H1 (cell line): ENCODE results near the gene TYK2. TPM values are rescaled to one million over a fixed set of nuclear protein-coding genes. Genes with fewer than 3 reads are reported as not detected.

Experiments used
- CTCF ChIA-PET: fragments of 300-600 bp; sonication (Branson Sonifier 250); formaldehyde crosslinking; loops from one replicate; lab custom pipeline; 2021; ENCODE audit not compliant: partially characterized antibody; lab: Charles Lee
- POLR2A ChIA-PET: fragments of 300-600 bp; sonication (Branson Sonifier 250); formaldehyde crosslinking; loops from one replicate; lab custom pipeline; 2021; ENCODE audit warnings: inconsistent platforms; ENCODE audit not compliant: partially characterized antibody; lab: Charles Lee
- DNase-seq, 2 experiments: peaks; one replicate each; pipeline versions ENCODE4 v3.0.0 to v3.0.0-alpha.2; 2010 to 2022; ENCODE audit warnings: low spot score in 2 of 2, low read depth in 1 of 2, mixed read lengths in 1 of 2
- FAIRE-seq: peaks from 2 replicates; lab custom pipeline; 2011; peaks lifted over from hg19 to GRCh38; lab: Jason Lieb, UNC
- H2AFZ ChIP-seq: 2 replicates; pipeline ENCODE4 v1.8.1; 2012; ENCODE audit warnings: low read length, inconsistent platforms
- H2AK5ac ChIP-seq: 2 replicates; pipeline ENCODE4 v1.6.1; 2013; ENCODE audit warnings: low read depth, low read length
- H2BK120ac ChIP-seq: replicated peaks from 2 replicates; pipeline ENCODE3; 2013; ENCODE audit warnings: low read depth, low read length, inconsistent platforms
- H2BK12ac ChIP-seq: 2 replicates; pipeline ENCODE4 v1.6.1; 2013; ENCODE audit warnings: low read depth, low read length
- H2BK15ac ChIP-seq: 2 replicates; pipeline ENCODE4 v1.6.1; 2013; ENCODE audit warnings: low read length
- H2BK20ac ChIP-seq: 2 replicates; pipeline ENCODE4 v1.6.1; 2013; ENCODE audit warnings: low read length
- H2BK5ac ChIP-seq: 2 replicates; pipeline ENCODE4 v1.6.1; 2013; ENCODE audit warnings: low read depth, low read length
- H3K14ac ChIP-seq: 2 replicates; pipeline ENCODE4 v1.6.1; 2013; ENCODE audit warnings: inconsistent platforms; ENCODE audit not compliant: insufficient read length
- H3K18ac ChIP-seq: 2 replicates; pipeline ENCODE4 v1.6.1; 2013; ENCODE audit warnings: low read length; ENCODE audit errors: extremely low read depth
- H3K23ac ChIP-seq: 2 replicates; pipeline ENCODE4 v1.6.1; 2013; ENCODE audit warnings: inconsistent platforms; ENCODE audit not compliant: insufficient read length
- H3K23me2 ChIP-seq: 2 replicates; pipeline ENCODE4 v1.6.1; 2013; ENCODE audit warnings: low read depth, low read length
- H3K27ac ChIP-seq: 2 replicates; pipeline ENCODE4 v1.6.1; 2011; ENCODE audit warnings: low read depth, low read length, inconsistent platforms
- H3K27me3 ChIP-seq, 4 experiments: replicated peaks in 1 of 4; 1 replicate in 1 of 4; 2 replicates in 3 of 4; pipeline versions ENCODE4 v1.6.1 to v1.8.1; 2011 to 2013; ENCODE audit warnings: low read length in 3 of 4, mild to moderate bottlenecking in 3 of 4, inconsistent platforms in 2 of 4, mixed read lengths in 2 of 4, moderate library complexity in 1 of 4; ENCODE audit not compliant: control insufficient read depth in 3 of 4, insufficient read depth in 3 of 4; ENCODE audit errors: extremely low read depth in 1 of 4
- H3K36me3 ChIP-seq, 4 experiments: 2 replicates each; pipeline versions ENCODE4 v1.6.1 to v1.8.1; 2011 to 2013; ENCODE audit warnings: mild to moderate bottlenecking in 4 of 4, low read length in 3 of 4, moderate library complexity in 2 of 4, control low read depth in 1 of 4, inconsistent platforms in 1 of 4; ENCODE audit not compliant: insufficient read depth in 4 of 4, control insufficient read depth in 2 of 4
- H3K4ac ChIP-seq: replicated peaks from 2 replicates; pipeline ENCODE3; 2013; ENCODE audit warnings: low read length, low read depth, mixed read lengths, inconsistent platforms; ENCODE audit not compliant: insufficient read length
- H3K4me1 ChIP-seq, 4 experiments: replicated peaks in 1 of 4; 1 replicate in 1 of 4; 2 replicates in 3 of 4; pipeline versions ENCODE4 v1.6.1 to v1.8.1; 2011 to 2013; ENCODE audit warnings: low read length in 3 of 4, inconsistent platforms in 2 of 4, mixed read lengths in 1 of 4; ENCODE audit not compliant: insufficient read depth in 4 of 4, control insufficient read depth in 3 of 4
- H3K4me2 ChIP-seq, 2 experiments: 2 replicates each; pipeline versions ENCODE4 v1.6.1 to v1.8.1; 2011 to 2013; ENCODE audit warnings: low read depth in 2 of 2, low read length in 2 of 2, control low read depth in 1 of 2, inconsistent platforms in 1 of 2, mild to moderate bottlenecking in 1 of 2; ENCODE audit not compliant: insufficient read depth in 1 of 2
- H3K4me3 ChIP-seq, 4 experiments: fragments of 200-600, 300-600 bp in 1 of 4; sonication (generic), shearing (Covaris generic), sonication (Bioruptor Twin) in 1 of 4; 2 replicates each; pipeline versions ENCODE4 v1.5.1 to v1.8.1; 2011 to 2016; ENCODE audit warnings: low read length in 4 of 4, low read depth in 3 of 4, control low read depth in 2 of 4, inconsistent platforms in 2 of 4, mild to moderate bottlenecking in 2 of 4, mixed read lengths in 1 of 4, moderate library complexity in 1 of 4; ENCODE audit not compliant: insufficient read depth in 2 of 4; ENCODE audit errors: extremely low read depth in 1 of 4
- H3K56ac ChIP-seq: replicated peaks from 2 replicates; pipeline ENCODE3; 2013; ENCODE audit warnings: low read depth, mild to moderate bottlenecking, mixed read lengths, low read length, inconsistent platforms; ENCODE audit not compliant: insufficient read length
- H3K79me1 ChIP-seq: 2 replicates; pipeline ENCODE4 v1.6.1; 2013; ENCODE audit warnings: low read depth, low read length, control low read depth
- H3K79me2 ChIP-seq, 2 experiments: 2 replicates each; pipeline versions ENCODE4 v1.6.1 to v1.8.1; 2012 to 2013; ENCODE audit warnings: low read length in 2 of 2, mild to moderate bottlenecking in 2 of 2, inconsistent platforms in 1 of 2; ENCODE audit not compliant: insufficient read depth in 2 of 2, control insufficient read depth in 1 of 2
- H3K9ac ChIP-seq, 4 experiments: replicated peaks in 1 of 4; 1 replicate in 1 of 4; 2 replicates in 3 of 4; pipeline versions ENCODE4 v1.6.1 to v1.8.1; 2011 to 2013; ENCODE audit warnings: low read depth in 3 of 4, low read length in 3 of 4, control low read depth in 2 of 4, mild to moderate bottlenecking in 2 of 4, moderate library complexity in 2 of 4, inconsistent platforms in 1 of 4; ENCODE audit errors: extremely low read depth in 1 of 4
- H3K9me3 ChIP-seq, 2 experiments: 2 replicates each; pipeline versions ENCODE4 v1.6.1 to v1.8.1; 2012 to 2013; ENCODE audit warnings: mild to moderate bottlenecking in 2 of 2, moderate library complexity in 2 of 2, control low read depth in 1 of 2, inconsistent platforms in 1 of 2, low read depth in 1 of 2, low read length in 1 of 2, mixed read lengths in 1 of 2; ENCODE audit not compliant: insufficient read depth in 2 of 2
- H4K20me1 ChIP-seq, 2 experiments: replicated peaks in 1 of 2; 2 replicates each; pipeline versions ENCODE3 to v1.8.1; 2011 to 2013; ENCODE audit warnings: inconsistent platforms in 2 of 2, low read length in 2 of 2, mild to moderate bottlenecking in 1 of 2; ENCODE audit not compliant: insufficient read depth in 2 of 2, control insufficient read depth in 1 of 2
- H4K5ac ChIP-seq: 2 replicates; pipeline ENCODE4 v1.6.1; 2013; ENCODE audit warnings: low read length, low read depth, mixed read lengths, inconsistent platforms; ENCODE audit not compliant: insufficient read length
- H4K8ac ChIP-seq: 2 replicates; pipeline ENCODE4 v1.8.0; 2013; ENCODE audit warnings: mild to moderate bottlenecking, moderate library complexity, low read length, inconsistent platforms; ENCODE audit not compliant: insufficient read depth; ENCODE audit errors: extremely low read depth
- H4K91ac ChIP-seq: replicated peaks from 2 replicates; pipeline ENCODE3; 2013; ENCODE audit warnings: low read length, mixed read lengths, inconsistent platforms; ENCODE audit not compliant: insufficient read length
- BCL11A ChIP-seq, 2 experiments: IDR thresholded peaks; one replicate each; pipeline ENCODE4 v1.6.1; 2011; ENCODE audit warnings: low read depth in 2 of 2, low read length in 2 of 2, mild to moderate bottlenecking in 2 of 2
- BRCA1 ChIP-seq: IDR thresholded peaks from 2 replicates; pipeline ENCODE4 v1.6.1; 2012; ENCODE audit warnings: low read depth, low read length, improper control_type of control experiment
- MAFK ChIP-seq: IDR thresholded peaks from 2 replicates; pipeline ENCODE4 v1.6.1; 2012; ENCODE audit warnings: low read depth, mild to moderate bottlenecking, improper control_type of control experiment, low read length
- POLR2A ChIP-seq, 2 experiments: IDR thresholded peaks; 1 replicate in 1 of 2; 2 replicates in 1 of 2; pipeline ENCODE4 v1.6.1; 2011; ENCODE audit warnings: low read depth in 2 of 2, low read length in 2 of 2, mild to moderate bottlenecking in 2 of 2; ENCODE audit errors: control extremely low read depth in 1 of 2
- POLR2AphosphoS5 ChIP-seq: IDR thresholded peaks from 2 replicates; pipeline ENCODE4 v1.6.1; 2011; ENCODE audit warnings: low read depth, low read length
- RBBP5 ChIP-seq: IDR thresholded peaks from 2 replicates; pipeline ENCODE4 v1.7.1; 2012; ENCODE audit warnings: low read depth, mild to moderate bottlenecking, inconsistent platforms, low read length, moderate library complexity, borderline replicate concordance
- RFX5 ChIP-seq: IDR thresholded peaks from 2 replicates; pipeline ENCODE4 v1.6.1; 2011; ENCODE audit warnings: low read depth, low read length, improper control_type of control experiment, borderline replicate concordance
- SRF ChIP-seq: IDR thresholded peaks from 2 replicates; pipeline ENCODE4 v1.6.1; 2011; ENCODE audit warnings: mild to moderate bottlenecking, low read depth, low read length, moderate library complexity
- SUZ12 ChIP-seq: fragments of 200-600 bp; sonication (generic); IDR thresholded peaks from 2 replicates; pipeline ENCODE4 v1.6.1; 2012; ENCODE audit warnings: mild to moderate bottlenecking, inconsistent platforms, low read length, moderate library complexity, mixed read lengths
- WGBS, 2 experiments: shearing (Covaris generic) in 1 of 2; methylation state at CpG; one replicate each; pipeline versions ENCODE4 v1.1.6 to v1.1.7; 2013 to 2015; ENCODE audit warnings: low lambda C conversion rate in 2 of 2, mixed read lengths in 2 of 2, inconsistent platforms in 1 of 2, low coverage in 1 of 2, missing lambda C conversion rate in 1 of 2; ENCODE audit not compliant: insufficient replicate concordance in 2 of 2, insufficient coverage in 1 of 2, insufficient read length in 1 of 2; ENCODE audit errors: extremely low coverage in 1 of 2, missing lambda C conversion rate in 1 of 2; 5-methylcytosine and 5-hydroxymethylcytosine counted together
- polyA plus RNA-seq, 7 experiments: library from polyadenylated mRNA; depleted of rRNA in 3 of 7; stranded (reverse) in 5 of 7; unstranded in 2 of 7; fragments of >200 nt in 5 of 7; fragments of 200-250 nt in 2 of 7; gene quantifications; 1 replicate in 5 of 7; 2 replicates in 1 of 7; 4 replicates in 1 of 7; pipeline versions ENCODE4 v1.2.1 to v1.2.3, GENCODE V29; 2011 to 2013; ENCODE audit warnings: missing spikeins in 2 of 7, mixed read lengths in 2 of 7
- total RNA-seq: library from RNA; stranded (reverse); fragmentation: NEBNext Ultra II Directional; extraction: Animal tissue kit (Norgen Biotek cat#: 25700); gene quantifications from 2 replicates; pipeline ENCODE4 v1.2.1, GENCODE V29; 2021

TYK2 gene
- total and polyA plus RNA-seq, 2 of the 8 experiments (the other 6 are each of a cell fraction or from before 2014, with no cell fraction given) = 32.1 to 40.8 TPM

DNA sequence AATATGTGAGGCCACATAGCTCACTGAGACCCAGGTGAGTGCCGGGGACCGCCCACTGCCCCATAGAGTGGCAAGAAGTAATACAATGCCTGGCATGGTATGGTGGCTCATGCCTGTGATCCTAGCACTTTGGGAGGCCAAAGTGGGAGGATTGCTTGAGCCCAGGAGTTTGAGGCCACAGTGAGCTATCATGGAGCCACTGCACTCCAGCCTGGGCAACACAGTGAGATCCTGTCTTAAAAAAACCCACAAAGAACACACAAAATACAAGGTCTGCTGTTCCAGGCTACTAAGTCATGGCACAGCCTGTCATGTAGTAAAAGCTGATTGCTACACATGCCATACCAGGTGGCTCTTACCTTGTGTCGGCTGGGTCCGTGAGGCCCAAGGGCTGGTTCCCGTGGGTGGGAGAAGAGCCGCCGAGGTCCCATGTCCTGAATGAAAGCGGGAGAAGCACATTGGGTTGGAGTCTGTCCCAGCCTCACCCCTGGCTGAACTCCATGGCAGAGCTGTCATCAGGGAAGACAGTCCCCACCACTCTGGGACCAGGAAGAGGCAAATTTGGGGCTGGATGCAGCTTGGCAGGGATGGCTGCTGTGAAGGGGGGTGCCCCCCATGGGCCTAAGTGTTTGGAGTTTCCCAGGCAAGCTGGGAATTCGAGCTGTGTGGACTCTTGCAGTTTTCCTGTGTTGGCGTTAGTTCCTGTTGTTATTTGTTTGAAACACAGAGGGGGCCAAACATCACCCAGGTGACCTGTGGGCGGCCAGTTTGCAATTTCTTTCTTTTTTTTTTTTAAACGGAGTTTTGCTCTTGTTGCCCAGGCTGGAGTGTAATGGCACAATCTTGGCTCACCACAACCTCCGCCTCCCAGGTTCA, 61.3 kb downstream of the TYK2 start:
- H3K36me3 ChIP-seq = peaks cover 18 to 52% (median 42%) of the 10 kb centered on the region in 4 experiments
- no peaks in the 10 kb centered on the region; the same call in 1 of the 2 replicates for H3K79me1 ChIP-seq
- no peak overlapping the region for H2BK15ac ChIP-seq
- no peak overlapping the region for H4K91ac ChIP-seq
- no peak overlapping the region for H3K9ac ChIP-seq
- H3K23ac ChIP-seq = no peak overlapping the region
- no peak overlapping the region for H3K4me2 ChIP-seq
- H3K9me3 ChIP-seq = no peaks in the 10 kb centered on the region
- H3K23me2 ChIP-seq = peaks cover 3% of the 10 kb centered on the region; the same call in 1 of the 2 replicates
- peaks cover 0 to 11% of the 10 kb centered on the region in 2 experiments for H4K20me1 ChIP-seq
- no peak for TF ChIP-seq BRCA1
- TF ChIP-seq RFX5 = no peak
- TF ChIP-seq RBBP5 = no peak
- no peak for TF ChIP-seq SUZ12
- no peak for TF ChIP-seq BCL11A (IDR thresholded peaks at IDR 0.05; ENCODE audit: low read depth in 2 of 2, low read length in 2 of 2)
- no peak for TF ChIP-seq POLR2A (IDR thresholded peaks at IDR 0.05; ENCODE audit: control extremely low read depth in 1 of 2, low read depth in 2 of 2, low read length in 2 of 2)
- TF ChIP-seq MAFK = no peak
- TF ChIP-seq SRF = no peak
- TF ChIP-seq POLR2AphosphoS5 = no peak
- WGBS, 2 experiments = 89% methylated on average over 13 of the region's 13 CpGs; no CpG with 5 or more reads in 1 of the 2 experiments
- no peak overlapping the region for H4K8ac ChIP-seq
- no peak overlapping the region for H4K5ac ChIP-seq
- no peak overlapping the region for H3K4me3 ChIP-seq
- no peak overlapping the region for H2BK120ac ChIP-seq
- no peak overlapping the region for H2BK5ac ChIP-seq
- no peak overlapping the region for H3K27ac ChIP-seq
- no peak overlapping the region for H2AK5ac ChIP-seq
- H3K4ac ChIP-seq = no peak overlapping the region
- CTCF ChIA-PET = interaction anchor here (0.6 to 2.1 kb wide), 6 partner anchors 20 to 130 kb away, joined by 3 to 12 read pairs (median 4); no protein-coding TSS in a partner anchor
- no peak overlapping the region for H3K18ac ChIP-seq
- POLR2A ChIA-PET = interaction anchor here (0.8 to 11.4 kb wide), 5 partner anchors 12 to 48 kb away, joined by 3 to 104 read pairs (median 4); partner anchors contain the start of genes ICAM1 and RAVER1
- no peak overlapping the region for H3K14ac ChIP-seq
- H2AFZ ChIP-seq = no peak overlapping the region
- H3K4me1 ChIP-seq = no peaks in the 10 kb centered on the region; a peak in 1 of 7 replicates
- no peaks in the 10 kb centered on the region for H3K79me2 ChIP-seq
- no peak overlapping the region for H3K56ac ChIP-seq
- DNase-seq (no peak), FAIRE-seq (no peak)
- H2BK20ac ChIP-seq = no peak overlapping the region
- no peaks in the 10 kb centered on the region; a peak in 1 of 7 replicates for H3K27me3 ChIP-seq
- H2BK12ac ChIP-seq = no peak overlapping the region
